ENCODE results near the gene PDE4B. TPM values are rescaled to one million over a fixed set of nuclear protein-coding genes. Genes with fewer than 3 reads are reported as not detected.

Gene PDE4B
- total RNA-seq, 4 donors from 2014 or later, result 5.5 to 13.6 (median 9.3) TPM

DNA sequence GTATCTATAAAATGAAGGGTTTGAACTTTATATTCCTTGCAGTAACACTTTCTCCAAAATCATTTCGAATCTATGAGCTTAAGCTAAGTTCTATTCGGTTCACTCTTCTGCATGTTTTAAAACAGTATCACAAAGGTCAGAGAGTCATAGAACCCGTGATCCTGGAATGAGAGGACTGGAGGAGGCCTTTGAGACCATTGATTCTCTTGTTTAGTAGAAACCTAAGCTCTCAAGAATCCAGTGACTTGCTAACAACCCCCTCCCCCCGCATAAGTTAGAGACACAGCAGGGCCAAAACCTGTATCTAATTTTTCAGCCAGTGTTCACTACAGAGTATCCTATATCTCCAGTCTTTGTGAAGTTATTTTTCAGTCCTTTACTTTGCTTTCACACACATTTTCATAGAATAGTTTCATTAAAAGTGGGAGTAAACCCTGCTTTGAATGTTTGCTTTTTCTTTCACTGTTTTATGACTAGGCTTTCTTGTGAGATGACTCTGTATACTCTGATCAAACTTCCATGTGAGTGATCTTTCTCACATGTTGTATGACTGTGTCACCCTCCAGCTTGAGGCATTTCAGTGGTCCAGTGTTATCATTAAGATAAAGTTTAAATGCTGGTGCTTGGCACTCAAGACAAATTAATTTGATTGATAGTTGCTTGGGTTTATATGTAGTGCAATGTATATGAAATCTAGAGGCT is 465.9 kb downstream of the PDE4B start:
- no peak overlapping the region for H3K4me3 ChIP-seq (ENCODE audit: low read depth, poor library complexity, severe bottlenecking)
- no peak for DNase-seq (ENCODE audit: low spot score in 2 of 2)
- intact Hi-C loops (cut with DNase I; ENCODE audit: low total_unique reads), result no loop called here
- WGBS, 2 donors, result 84 to 89% methylated on average over 4 of the region's 4 CpGs
- TF ChIP-seq POLR2A (IDR thresholded peaks at IDR 0.05), result no peak
- TF ChIP-seq, protein P1, sequence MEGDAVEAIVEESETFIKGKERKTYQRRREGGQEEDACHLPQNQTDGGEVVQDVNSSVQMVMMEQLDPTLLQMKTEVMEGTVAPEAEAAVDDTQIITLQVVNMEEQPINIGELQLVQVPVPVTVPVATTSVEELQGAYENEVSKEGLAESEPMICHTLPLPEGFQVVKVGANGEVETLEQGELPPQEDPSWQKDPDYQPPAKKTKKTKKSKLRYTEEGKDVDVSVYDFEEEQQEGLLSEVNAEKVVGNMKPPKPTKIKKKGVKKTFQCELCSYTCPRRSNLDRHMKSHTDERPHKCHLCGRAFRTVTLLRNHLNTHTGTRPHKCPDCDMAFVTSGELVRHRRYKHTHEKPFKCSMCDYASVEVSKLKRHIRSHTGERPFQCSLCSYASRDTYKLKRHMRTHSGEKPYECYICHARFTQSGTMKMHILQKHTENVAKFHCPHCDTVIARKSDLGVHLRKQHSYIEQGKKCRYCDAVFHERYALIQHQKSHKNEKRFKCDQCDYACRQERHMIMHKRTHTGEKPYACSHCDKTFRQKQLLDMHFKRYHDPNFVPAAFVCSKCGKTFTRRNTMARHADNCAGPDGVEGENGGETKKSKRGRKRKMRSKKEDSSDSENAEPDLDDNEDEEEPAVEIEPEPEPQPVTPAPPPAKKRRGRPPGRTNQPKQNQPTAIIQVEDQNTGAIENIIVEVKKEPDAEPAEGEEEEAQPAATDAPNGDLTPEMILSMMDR (IDR thresholded peaks at IDR 0.05), result no peak

- intact Hi-C loops (cut with DNase I; ENCODE audit: low total_unique reads), result no loop called here
- TF ChIP-seq, protein P1 (IDR thresholded peaks at IDR 0.05), result no peak
- no peak for TF ChIP-seq POLR2A (IDR thresholded peaks at IDR 0.05)
- no peak overlapping the region for H3K4me3 ChIP-seq (ENCODE audit: low read depth, poor library complexity, severe bottlenecking)
- DNase-seq (ENCODE audit: low spot score in 2 of 2), result no peak
Measured at GRCh38 chr1:66261364-66261763, 468.7 kb downstream of the PDE4B start.

DNA sequence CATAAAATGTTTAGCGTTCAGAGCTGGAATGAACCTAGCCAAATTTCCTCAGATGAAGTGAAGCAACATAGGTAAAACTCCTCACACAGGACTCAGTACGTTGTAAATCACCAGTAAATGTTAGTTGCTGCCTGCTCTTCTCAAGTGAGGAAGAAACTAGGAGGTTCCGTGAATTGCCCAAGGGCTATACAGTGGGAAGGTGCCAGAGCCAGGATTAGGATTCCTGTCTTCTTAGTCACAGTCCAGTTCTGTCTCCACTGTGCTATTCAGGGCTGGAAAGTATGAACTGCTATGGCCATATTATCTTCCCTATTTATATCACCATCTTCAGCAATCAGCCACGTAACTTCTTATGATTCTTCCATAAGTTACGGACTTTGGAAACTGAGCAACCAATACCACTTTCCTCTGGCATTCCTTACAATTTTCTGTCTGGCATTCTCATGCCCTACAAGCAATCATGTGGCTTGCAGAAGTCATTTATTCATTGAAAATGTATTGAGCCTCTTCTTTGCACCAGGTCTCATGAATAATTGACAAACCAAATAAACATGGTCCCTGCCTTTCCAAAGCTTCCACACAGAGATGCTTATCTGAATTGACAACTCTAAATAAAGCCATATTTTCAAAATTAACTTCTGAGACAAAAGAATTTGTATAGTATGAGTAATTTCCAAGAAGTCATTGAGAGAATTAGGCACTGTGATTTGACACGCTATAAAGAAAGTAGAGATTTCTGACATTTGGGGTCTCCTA is 469.7 kb downstream of the PDE4B start:
- DNase-seq (ENCODE audit: low spot score in 2 of 2), result peak in 1 of 2 donors; percentile 73
- no peak overlapping the region for H3K4me3 ChIP-seq (ENCODE audit: low read depth, poor library complexity, severe bottlenecking)
- TF ChIP-seq, protein P1 (IDR thresholded peaks at IDR 0.05), result no peak
- TF ChIP-seq POLR2A (IDR thresholded peaks at IDR 0.05), result no peak
- intact Hi-C loops (cut with DNase I; ENCODE audit: low total_unique reads), result no loop called here
- 40 to 52% methylated on average over 6 of the region's 6 CpGs for WGBS, 2 donors

- intact Hi-C loops (cut with DNase I; ENCODE audit: low total_unique reads), result no loop called here
- DNase-seq (ENCODE audit: low spot score in 2 of 2), result no peak
- TF ChIP-seq POLR2A (IDR thresholded peaks at IDR 0.05), result no peak
- 82 to 93% methylated on average over 2 of the region's 2 CpGs for WGBS, 2 donors
- no peak overlapping the region for H3K4me3 ChIP-seq (ENCODE audit: low read depth, poor library complexity, severe bottlenecking)
Measured at GRCh38 chr1:66265268-66265667, 472.6 kb downstream of the PDE4B start.

DNA sequence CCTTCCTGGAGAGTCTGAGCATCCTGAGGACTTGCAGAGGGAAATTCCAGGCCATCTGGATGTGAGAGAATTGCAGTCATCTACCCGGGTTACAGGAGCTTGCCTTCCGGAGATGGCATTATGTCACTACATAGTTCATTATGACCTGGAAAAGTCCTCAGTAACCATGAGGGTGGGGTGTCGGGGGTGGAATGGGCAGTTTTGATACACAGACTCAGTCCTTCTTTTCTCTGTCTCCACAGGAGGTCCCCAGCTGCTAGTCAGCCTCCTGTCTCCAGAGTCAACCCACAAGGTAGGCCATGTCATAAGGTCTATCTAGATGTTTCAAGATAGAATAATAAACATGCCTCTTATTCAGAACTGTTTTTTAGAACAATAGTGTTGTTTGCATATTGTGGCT is 473.1 kb downstream of the PDE4B start:
- no peak for DNase-seq (ENCODE audit: low spot score in 2 of 2)
- no peak overlapping the region for H3K4me3 ChIP-seq (ENCODE audit: low read depth, poor library complexity, severe bottlenecking)
- intact Hi-C loops (cut with DNase I; ENCODE audit: low total_unique reads), result no loop called here
- TF ChIP-seq POLR2A (IDR thresholded peaks at IDR 0.05), result no peak
- TF ChIP-seq, protein P1 (IDR thresholded peaks at IDR 0.05), result no peak
- WGBS, 2 donors, result 62 to 68% methylated on average over 3 of the region's 3 CpGs

DNA sequence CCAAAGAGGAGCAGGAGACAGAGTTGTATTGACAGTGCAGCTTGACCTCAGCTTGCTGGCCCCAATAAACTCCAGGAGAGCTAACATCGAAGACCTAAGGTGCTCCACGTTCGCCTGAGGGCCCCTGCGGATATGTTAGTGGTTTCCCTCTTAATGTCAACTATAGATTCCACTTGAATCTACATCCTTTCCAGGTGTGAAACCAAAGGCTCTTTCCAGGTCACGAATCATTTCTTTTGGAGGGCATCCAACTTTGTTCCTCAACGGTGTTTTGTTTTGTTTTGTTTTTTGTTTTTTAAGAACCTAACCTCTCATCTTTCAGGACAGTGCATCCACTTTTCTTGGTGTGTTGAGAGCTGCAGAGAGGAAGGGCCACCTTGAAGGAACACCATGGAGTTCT is 473.7 kb downstream of the PDE4B start:
- WGBS, 2 donors, result 60 to 66% methylated on average over 6 of the region's 6 CpGs
- H3K4me3 ChIP-seq (ENCODE audit: low read depth, poor library complexity, severe bottlenecking), result no peak overlapping the region
- intact Hi-C loops (cut with DNase I; ENCODE audit: low total_unique reads), result no loop called here
- DNase-seq (ENCODE audit: low spot score in 2 of 2), result no peak
- TF ChIP-seq POLR2A (IDR thresholded peaks at IDR 0.05), result no peak
- TF ChIP-seq, protein P1 (IDR thresholded peaks at IDR 0.05), result no peak

Measured in lower leg skin (tissue), 4 donors.